Peyer's patch (tissue), 4 donors: Measurements from ENCODE around the gene CALU.

Experiments
- CTCF ChIP-seq, 6 experiments: fragments of 450-650 bp in 4 of 6; fragments of 200-600 bp in 2 of 6; sonication (generic) in 1 of 6; IDR thresholded peaks; one replicate each; pipeline ENCODE4 v1.5.1; 2017 to 2019; ENCODE audit warnings: antibody characterized with exemption in 6 of 6, mild to moderate bottlenecking in 3 of 6, moderate library complexity in 1 of 6
- POLR2A ChIP-seq, 2 donors: fragments of 450-650 bp; IDR thresholded peaks; one replicate each; pipeline ENCODE4 v1.5.1; 2017; ENCODE audit warnings: antibody characterized with exemption in 2 of 2, mild to moderate bottlenecking in 2 of 2, moderate library complexity in 2 of 2

- TF ChIP-seq CTCF (IDR thresholded peaks at IDR 0.05) (no peak), POLR2A (IDR thresholded peaks at IDR 0.05) (no peak)
These were observed 30.3 kb upstream of the CALU start for GRCh38 chr7:128708824-128709223.
